ENCODE data around the gene ARHGAP4. TPM values are rescaled to one million over a fixed set of nuclear protein-coding genes. Genes with fewer than 3 reads are reported as not detected.

Gene ARHGAP4
- polyA plus RNA-seq, 1 donor, result 33.2 TPM

DNA sequence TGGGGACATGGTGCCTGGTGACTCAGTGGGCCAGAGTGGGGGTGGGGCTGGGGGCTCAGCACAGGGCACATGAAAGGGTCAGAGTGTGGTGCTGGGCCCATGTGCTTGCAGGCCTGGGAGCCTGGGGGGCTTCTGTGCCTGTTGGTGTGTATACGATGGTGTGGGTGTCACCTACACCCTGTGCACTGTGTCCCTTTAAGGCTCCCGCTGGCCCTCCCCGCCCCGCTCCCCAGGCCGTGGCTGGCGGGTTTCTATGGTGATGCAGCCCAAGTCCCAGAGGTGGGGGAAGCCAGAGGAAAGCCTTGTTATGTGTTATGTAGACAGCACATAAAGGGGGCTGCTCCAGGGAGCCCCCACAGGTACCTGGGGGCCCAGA lies 45.6 kb downstream of the ARHGAP4 start:
- Histone ChIP-seq H3K27ac (ENCODE audit: low read length) (no peak overlapping the region), H3K27me3 (ENCODE audit: control insufficient read depth, insufficient read depth, low read length) (peaks cover 53% of the 10 kb centered on the region), H3K4me3 (ENCODE audit: low read length) (no peak overlapping the region), H3K36me3 (ENCODE audit: control insufficient read depth, insufficient read depth, low read length) (no peaks in the 10 kb centered on the region), H3K9me3 (ENCODE audit: control insufficient read depth, low read depth, low read length) (peaks cover 3% of the 10 kb centered on the region), H3K4me1 (ENCODE audit: control insufficient read depth, insufficient read depth, low read length) (peaks cover 4% of the 10 kb centered on the region)
- no peak for DNase-seq
- no CpG with 5 or more reads among the region's 6 CpGs for WGBS (ENCODE audit: insufficient coverage, low lambda C conversion rate)

DNA sequence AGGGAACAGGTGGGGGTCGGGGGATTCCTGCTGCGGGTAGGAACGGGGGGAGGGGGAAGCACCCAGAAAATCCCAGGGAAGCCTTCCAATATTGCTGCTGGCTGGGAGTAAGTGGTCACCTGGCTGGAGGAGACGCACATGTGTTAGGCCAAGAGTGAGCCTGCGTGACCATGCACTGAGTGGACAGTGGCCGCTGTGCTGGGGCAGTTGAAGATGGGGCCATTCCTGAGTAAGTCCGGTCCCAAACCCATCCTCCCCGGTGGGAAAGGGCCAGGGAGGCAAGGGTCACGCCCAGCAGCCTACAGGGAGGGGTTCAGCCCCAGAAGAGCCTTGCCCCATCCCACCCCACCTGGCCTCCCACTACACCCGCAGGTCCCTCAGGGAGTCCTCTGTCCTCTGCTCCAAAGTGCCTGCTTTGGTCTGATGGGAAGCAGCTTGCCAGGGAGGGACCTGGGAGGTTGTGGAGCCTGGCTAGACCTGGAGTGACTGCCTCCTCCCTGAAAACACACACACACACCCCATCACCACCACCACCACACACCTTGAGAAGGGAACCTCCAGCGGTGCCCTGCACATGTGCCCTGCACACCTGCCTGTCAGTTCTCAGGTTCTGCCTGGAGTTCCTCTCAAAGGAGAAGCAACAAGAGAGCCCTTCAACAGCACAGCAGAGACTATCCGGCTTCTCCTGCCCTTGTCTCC lies 46.2 kb downstream of the ARHGAP4 start:
- H3K4me1 ChIP-seq (ENCODE audit: control insufficient read depth, insufficient read depth, low read length), result peaks cover 4% of the 10 kb centered on the region
- H3K4me3 ChIP-seq (ENCODE audit: low read length), result no peak overlapping the region
- no peaks in the 10 kb centered on the region for H3K9me3 ChIP-seq (ENCODE audit: control insufficient read depth, low read depth, low read length)
- no peak overlapping the region for H3K27ac ChIP-seq (ENCODE audit: low read length)
- H3K27me3 ChIP-seq (ENCODE audit: control insufficient read depth, insufficient read depth, low read length), result peaks cover 47% of the 10 kb centered on the region
- no peaks in the 10 kb centered on the region for H3K36me3 ChIP-seq (ENCODE audit: control insufficient read depth, insufficient read depth, low read length)
- no CpG with 5 or more reads among the region's 12 CpGs for WGBS (ENCODE audit: insufficient coverage, low lambda C conversion rate)
- no peak for DNase-seq

DNA sequence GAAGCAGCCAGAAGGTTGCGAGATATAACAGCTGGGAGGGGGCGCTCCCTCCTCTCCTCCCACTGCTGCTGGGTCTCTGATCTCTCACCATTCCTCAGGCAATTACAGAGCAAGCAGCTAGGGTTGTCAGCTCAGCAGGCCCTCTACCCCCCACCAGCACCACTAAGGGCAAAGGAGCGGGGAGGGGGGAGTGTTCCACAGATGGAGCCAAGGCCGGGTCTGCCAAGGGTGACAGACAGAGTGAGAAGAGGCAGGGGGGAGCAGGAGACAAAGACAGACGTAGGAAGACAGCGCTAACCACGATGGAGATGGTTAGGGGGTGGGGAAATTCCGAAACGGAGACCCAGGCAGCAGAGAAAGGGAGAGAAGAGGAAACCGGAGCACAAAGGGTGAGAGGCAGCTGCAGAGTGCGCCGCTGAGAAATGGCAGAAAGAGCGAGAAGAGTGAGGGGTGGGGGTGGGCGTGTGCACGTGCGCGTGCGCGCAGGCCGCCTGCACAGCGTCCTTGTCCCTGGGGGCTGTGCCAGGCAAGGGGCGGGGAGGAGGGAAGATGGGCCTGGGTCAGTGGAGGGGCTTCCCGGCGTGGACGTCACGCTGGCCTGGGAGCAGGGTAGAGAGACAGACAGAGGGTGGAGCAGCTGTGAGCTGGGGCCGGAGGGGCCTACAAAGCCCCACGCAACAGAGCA lies 47.0 kb downstream of the ARHGAP4 start:
- no peak overlapping the region for H3K27ac ChIP-seq (ENCODE audit: low read length)
- DNase-seq, result no peak

DNA sequence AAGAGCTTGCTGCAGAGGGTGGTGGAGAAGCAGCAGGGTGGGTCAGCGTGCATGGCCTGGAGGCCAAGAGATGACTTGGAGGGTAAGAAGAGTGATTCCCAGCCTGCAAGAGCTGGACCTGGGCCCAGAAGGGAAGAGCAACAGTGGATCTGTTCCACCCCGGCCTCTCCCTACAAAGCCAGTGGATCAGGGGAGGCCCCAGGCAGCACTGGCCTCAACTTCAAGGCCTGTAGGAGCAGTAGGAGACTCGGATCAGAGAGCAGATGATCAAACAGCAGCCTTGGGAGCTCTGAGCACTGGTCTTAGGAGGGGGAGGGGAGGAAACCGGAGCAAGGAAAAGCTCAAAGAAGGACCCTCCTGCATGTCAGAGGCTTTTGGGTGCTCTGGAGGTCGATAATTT lies 47.7 kb downstream of the ARHGAP4 start:
- peaks cover 32% of the 10 kb centered on the region for H3K27me3 ChIP-seq (ENCODE audit: control insufficient read depth, insufficient read depth, low read length)
- no peak overlapping the region for H3K27ac ChIP-seq (ENCODE audit: low read length)
- H3K4me3 ChIP-seq (ENCODE audit: low read length), result no peak overlapping the region
- peaks cover 4% of the 10 kb centered on the region for H3K4me1 ChIP-seq (ENCODE audit: control insufficient read depth, insufficient read depth, low read length)
- H3K36me3 ChIP-seq (ENCODE audit: control insufficient read depth, insufficient read depth, low read length), result no peaks in the 10 kb centered on the region
- no CpG with 5 or more reads among the region's 5 CpGs for WGBS (ENCODE audit: insufficient coverage, low lambda C conversion rate)
- no peaks in the 10 kb centered on the region for H3K9me3 ChIP-seq (ENCODE audit: control insufficient read depth, low read depth, low read length)
- no peak for DNase-seq

More for the DNA sequence above, 47.0 kb downstream of the ARHGAP4 start:
- Histone ChIP-seq H3K36me3 (ENCODE audit: control insufficient read depth, insufficient read depth, low read length) (no peaks in the 10 kb centered on the region), H3K4me3 (ENCODE audit: low read length) (no peak overlapping the region), H3K9me3 (ENCODE audit: control insufficient read depth, low read depth, low read length) (no peaks in the 10 kb centered on the region), H3K27me3 (ENCODE audit: control insufficient read depth, insufficient read depth, low read length) (peaks cover 40% of the 10 kb centered on the region), H3K4me1 (ENCODE audit: control insufficient read depth, insufficient read depth, low read length) (peaks cover 4% of the 10 kb centered on the region)
- no CpG with 5 or more reads among the region's 28 CpGs for WGBS (ENCODE audit: insufficient coverage, low lambda C conversion rate)

DNA sequence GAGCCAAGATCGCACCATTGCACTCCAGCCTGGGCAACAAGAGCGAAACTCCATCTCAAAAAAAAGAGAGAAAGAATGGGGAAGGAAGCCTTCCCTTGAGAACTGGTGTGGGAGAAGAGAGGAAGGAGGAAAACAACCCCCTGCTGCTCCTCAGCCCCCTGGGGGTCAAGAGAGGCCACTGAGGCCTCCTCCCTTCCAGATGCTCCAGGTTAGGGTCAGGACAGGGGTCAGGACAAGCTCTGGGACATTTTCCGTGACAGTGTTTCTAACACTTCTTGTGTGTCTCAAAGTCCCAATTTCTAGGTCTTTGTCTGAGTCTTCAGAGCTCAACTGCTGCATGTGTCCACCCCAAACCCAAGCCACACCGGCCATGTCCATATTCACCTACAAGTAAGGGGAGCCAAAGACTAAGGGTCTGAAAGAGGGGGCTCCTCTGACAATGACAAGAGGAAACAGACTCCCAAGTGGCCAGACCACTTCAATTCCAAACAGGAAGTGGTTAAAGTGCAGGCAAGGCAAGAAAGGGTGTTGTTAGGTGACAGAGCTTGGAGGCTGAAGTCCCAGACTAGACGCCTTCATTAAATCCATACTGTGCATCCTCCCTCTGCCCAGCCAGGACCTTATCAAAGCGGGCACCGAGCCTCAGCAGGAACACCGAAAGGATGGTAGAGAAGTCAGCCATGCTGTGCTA lies 48.3 kb downstream of the ARHGAP4 start:
- DNase-seq, result no peak
- no peak overlapping the region for H3K4me3 ChIP-seq (ENCODE audit: low read length)
- H3K27ac ChIP-seq (ENCODE audit: low read length), result no peak overlapping the region
- H3K9me3 ChIP-seq (ENCODE audit: control insufficient read depth, low read depth, low read length), result no peaks in the 10 kb centered on the region
- H3K4me1 ChIP-seq (ENCODE audit: control insufficient read depth, insufficient read depth, low read length), result peaks cover 3% of the 10 kb centered on the region
- no peaks in the 10 kb centered on the region for H3K36me3 ChIP-seq (ENCODE audit: control insufficient read depth, insufficient read depth, low read length)
- WGBS (ENCODE audit: insufficient coverage, low lambda C conversion rate), result no CpG with 5 or more reads among the region's 8 CpGs
- H3K27me3 ChIP-seq (ENCODE audit: control insufficient read depth, insufficient read depth, low read length), result peaks cover 26% of the 10 kb centered on the region

DNA sequence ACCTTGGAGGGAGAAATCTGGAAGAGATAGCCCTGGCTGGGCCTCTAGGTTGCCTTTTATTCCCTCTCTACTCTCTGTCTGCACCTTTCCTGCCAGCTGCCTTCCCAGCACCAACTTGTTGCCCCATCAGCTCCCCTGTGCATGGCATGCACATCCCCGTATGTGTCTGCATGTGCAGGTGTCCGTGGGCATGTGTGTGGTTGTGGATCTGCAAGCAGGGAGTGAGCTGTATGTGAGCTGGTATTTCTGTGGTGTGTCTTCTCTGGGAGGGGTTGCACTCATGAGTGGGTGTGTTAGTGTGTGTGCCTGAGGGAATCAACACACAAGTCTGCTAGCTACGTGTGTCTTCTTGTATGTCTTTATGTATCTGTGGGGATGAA lies 50.0 kb downstream of the ARHGAP4 start:
- H3K4me1 ChIP-seq (ENCODE audit: control insufficient read depth, insufficient read depth, low read length), result no peaks in the 10 kb centered on the region
- no CpG with 5 or more reads among the region's 3 CpGs for WGBS (ENCODE audit: insufficient coverage, low lambda C conversion rate)
- H3K27me3 ChIP-seq (ENCODE audit: control insufficient read depth, insufficient read depth, low read length), result peaks cover 21% of the 10 kb centered on the region
- DNase-seq, result no peak
- no peak overlapping the region for H3K27ac ChIP-seq (ENCODE audit: low read length)
- H3K4me3 ChIP-seq (ENCODE audit: low read length), result no peak overlapping the region
- no peaks in the 10 kb centered on the region for H3K36me3 ChIP-seq (ENCODE audit: control insufficient read depth, insufficient read depth, low read length)
- H3K9me3 ChIP-seq (ENCODE audit: control insufficient read depth, low read depth, low read length), result no peaks in the 10 kb centered on the region

DNA sequence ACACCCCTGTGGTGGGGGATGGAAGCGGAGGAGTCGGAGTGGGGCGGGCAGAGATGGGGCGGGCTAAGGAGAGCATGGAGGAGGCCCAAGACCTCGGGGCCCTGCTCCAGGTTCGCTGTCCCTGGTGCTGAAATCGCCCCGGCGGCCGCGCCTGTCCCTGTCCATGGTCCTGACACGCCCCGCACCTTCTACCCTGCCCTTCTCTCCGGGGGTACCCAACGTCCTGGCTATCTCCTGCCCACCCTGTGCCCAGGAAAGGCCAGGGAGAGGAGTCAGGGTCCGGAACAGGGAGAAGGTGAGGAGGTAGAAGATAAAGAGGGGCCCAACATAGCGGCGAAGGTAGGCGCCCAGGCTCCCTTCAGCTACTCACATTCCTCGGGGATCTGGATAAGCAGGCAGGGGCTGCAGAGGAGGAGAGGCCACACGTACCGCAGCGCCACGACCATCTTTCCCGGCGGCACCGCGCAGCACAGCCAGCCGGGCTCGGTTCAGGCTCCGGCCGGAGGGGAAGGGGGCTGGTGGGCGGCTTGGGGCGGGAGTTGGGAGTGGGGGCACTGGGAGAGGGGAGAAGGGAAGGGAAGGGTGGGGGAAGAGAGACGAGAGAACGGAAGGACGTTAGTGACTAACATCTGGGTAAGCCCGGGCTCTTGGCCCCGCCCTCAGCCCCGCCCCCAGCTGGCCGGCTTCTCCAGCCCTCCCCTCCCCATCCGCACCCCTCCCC lies 50.5 kb downstream of the ARHGAP4 start:
- Histone ChIP-seq H3K27ac (ENCODE audit: low read length) (no peak overlapping the region), H3K4me1 (ENCODE audit: control insufficient read depth, insufficient read depth, low read length) (no peaks in the 10 kb centered on the region), H3K4me3 (ENCODE audit: low read length) (no peak overlapping the region), H3K36me3 (ENCODE audit: control insufficient read depth, insufficient read depth, low read length) (no peaks in the 10 kb centered on the region), H3K9me3 (ENCODE audit: control insufficient read depth, low read depth, low read length) (no peaks in the 10 kb centered on the region), H3K27me3 (ENCODE audit: control insufficient read depth, insufficient read depth, low read length) (peaks cover 21% of the 10 kb centered on the region)
- peak in 1 of 2 donors; percentile 30 for DNase-seq
- no CpG with 5 or more reads among the region's 42 CpGs for WGBS (ENCODE audit: insufficient coverage, low lambda C conversion rate)

DNA sequence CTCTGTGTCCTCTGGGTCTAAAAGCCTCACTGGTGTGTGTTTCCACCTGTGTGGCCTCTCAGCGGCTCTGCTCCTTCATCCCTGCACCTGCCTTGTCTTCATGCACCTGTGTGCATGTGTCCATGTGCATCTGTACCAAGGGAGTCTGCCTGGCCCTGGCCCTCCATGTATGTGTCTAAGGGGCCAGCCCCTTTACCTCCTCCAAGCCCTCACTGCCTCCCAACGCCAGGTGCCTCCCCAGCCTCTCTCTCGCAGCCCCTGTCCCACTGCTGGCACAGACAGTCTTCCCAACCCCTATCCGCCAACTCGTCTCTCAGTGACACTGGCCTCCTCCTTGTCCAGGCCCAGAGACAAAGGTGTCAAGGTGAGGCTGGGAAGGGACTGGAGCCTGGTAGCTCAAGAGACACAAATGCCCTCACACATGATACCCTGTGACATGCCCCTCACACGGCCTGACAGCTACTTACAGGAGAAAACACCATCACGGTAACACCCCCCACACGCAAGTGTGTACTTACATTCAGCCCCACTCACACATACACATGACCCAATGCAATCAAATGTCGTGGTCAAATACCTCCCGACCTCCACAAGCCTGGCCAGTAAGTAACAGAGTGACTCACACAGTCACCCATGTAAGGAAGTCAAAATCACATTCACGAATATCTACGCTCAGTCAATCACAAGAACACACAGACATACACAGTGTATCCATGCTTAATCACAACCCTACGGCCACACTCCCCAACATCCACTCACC lies 51.5 kb downstream of the ARHGAP4 start:
- no peak for DNase-seq
- WGBS (ENCODE audit: insufficient coverage, low lambda C conversion rate), result no CpG with 5 or more reads among the region's 13 CpGs

DNA sequence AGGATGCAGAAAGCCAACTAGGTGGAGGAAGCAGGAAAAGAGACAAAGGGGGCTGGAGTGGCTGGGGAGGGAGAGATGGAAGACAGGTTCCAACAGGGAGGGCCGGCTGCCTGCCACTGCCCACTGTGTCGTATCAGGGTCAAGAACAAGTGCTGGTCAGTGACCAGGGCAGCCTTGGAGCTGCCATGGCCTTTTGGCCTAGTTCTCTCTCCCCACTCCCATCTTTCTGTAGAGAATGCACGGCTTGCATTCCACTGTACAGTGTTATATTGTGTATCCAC lies 52.0 kb downstream of the ARHGAP4 start:
- Histone ChIP-seq H3K9me3 (ENCODE audit: control insufficient read depth, low read depth, low read length) (no peaks in the 10 kb centered on the region), H3K36me3 (ENCODE audit: control insufficient read depth, insufficient read depth, low read length) (no peaks in the 10 kb centered on the region), H3K27ac (ENCODE audit: low read length) (no peak overlapping the region), H3K27me3 (ENCODE audit: control insufficient read depth, insufficient read depth, low read length) (peaks cover 9% of the 10 kb centered on the region), H3K4me3 (ENCODE audit: low read length) (no peak overlapping the region), H3K4me1 (ENCODE audit: control insufficient read depth, insufficient read depth, low read length) (no peaks in the 10 kb centered on the region)
- WGBS (ENCODE audit: insufficient coverage, low lambda C conversion rate), result no CpG with 5 or more reads among the region's 3 CpGs
- DNase-seq, result no peak

More for the DNA sequence above, 51.5 kb downstream of the ARHGAP4 start:
- Histone ChIP-seq H3K4me3 (ENCODE audit: low read length) (no peak overlapping the region), H3K27me3 (ENCODE audit: control insufficient read depth, insufficient read depth, low read length) (peaks cover 14% of the 10 kb centered on the region), H3K36me3 (ENCODE audit: control insufficient read depth, insufficient read depth, low read length) (no peaks in the 10 kb centered on the region), H3K4me1 (ENCODE audit: control insufficient read depth, insufficient read depth, low read length) (no peaks in the 10 kb centered on the region), H3K27ac (ENCODE audit: low read length) (no peak overlapping the region), H3K9me3 (ENCODE audit: control insufficient read depth, low read depth, low read length) (no peaks in the 10 kb centered on the region)
